PFSK-1 (cell line): ENCODE measurements around the gene FAM171A1.

Source experiments
- FOXP2 ChIP-seq: optimal IDR thresholded peaks from 2 replicates; pipeline ENCODE3; 2011; ENCODE audit warnings: borderline replicate concordance, control low read depth, inconsistent platforms; ENCODE audit not compliant: insufficient read depth; ENCODE audit errors: extremely low read length, extremely low read depth
- POLR2AphosphoS5 ChIP-seq: IDR thresholded peaks from 2 replicates; pipeline ENCODE4 v1.6.1; 2012; ENCODE audit warnings: low read depth, mild to moderate bottlenecking, control low read depth, low read length, moderate library complexity
- SIN3A ChIP-seq: IDR thresholded peaks from 2 replicates; pipeline ENCODE4 v1.6.1; 2012; ENCODE audit warnings: mild to moderate bottlenecking, low read length, moderate library complexity, borderline replicate concordance; ENCODE audit not compliant: insufficient read depth
- TAF1 ChIP-seq: IDR thresholded peaks from 2 replicates; pipeline ENCODE4 v1.6.1; 2012; ENCODE audit warnings: low read length, control low read depth, borderline replicate concordance; ENCODE audit not compliant: insufficient read depth
- TF ChIP-seq, protein P1 (sequence below), 2 experiments: IDR thresholded peaks; 2 replicates each; pipeline versions ENCODE4 v1.6.1 to v1.8.0; 2011 to 2012; ENCODE audit warnings: low read depth in 2 of 2, low read length in 2 of 2, control low read depth in 1 of 2, inconsistent platforms in 1 of 2, mild to moderate bottlenecking in 1 of 2, moderate library complexity in 1 of 2; ENCODE audit not compliant: insufficient read depth in 1 of 2

FAM171A1 gene

GRCh38 chr10:15168786-15169554 is 202.1 kb downstream of the FAM171A1 start:
- TF ChIP-seq SIN3A (no peak), POLR2AphosphoS5 (peak; percentile 5; the same call in 1 of the 2 replicates)

DNA sequence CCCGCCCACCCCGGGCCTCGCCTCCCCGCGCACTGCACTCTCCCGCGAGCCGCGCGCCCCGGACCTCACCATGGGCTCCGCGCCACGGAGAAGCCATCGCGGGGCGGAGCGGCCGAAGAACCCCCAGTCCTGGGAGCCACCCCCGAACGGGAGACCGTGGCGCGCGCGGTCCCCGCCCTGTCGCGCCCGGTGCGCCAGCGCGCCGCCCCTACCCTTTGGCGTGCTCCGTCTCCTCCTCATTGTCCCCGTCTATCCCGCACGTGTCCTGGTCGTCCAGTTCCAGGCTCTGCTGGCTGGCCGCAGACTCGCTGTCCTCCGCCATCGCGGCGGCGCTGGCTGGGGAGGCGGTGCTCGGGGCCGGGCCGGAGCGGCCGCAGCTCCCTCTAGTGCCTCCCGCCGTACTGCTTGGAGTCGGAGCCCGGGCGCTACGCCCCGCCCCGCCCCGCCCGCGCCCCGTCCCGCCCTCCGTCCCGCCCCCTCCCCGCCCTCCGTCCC is 202.8 kb downstream of the FAM171A1 start, which contains the start of gene NMT2:
NMT2 (minus strand) TSS at position 403 of the 495 bp plus-strand sequence; CDS start at position 322, 81 bp downstream.
- TF ChIP-seq FOXP2 (peak; percentile 41), TAF1 (peak; percentile 75; the same call in 1 of the 2 replicates), SIN3A (0 out of 2 replicates have a peak, but pooled peaks have one; percentile 24), POLR2AphosphoS5 (peak; percentile 78)
- TF ChIP-seq, protein P1, sequence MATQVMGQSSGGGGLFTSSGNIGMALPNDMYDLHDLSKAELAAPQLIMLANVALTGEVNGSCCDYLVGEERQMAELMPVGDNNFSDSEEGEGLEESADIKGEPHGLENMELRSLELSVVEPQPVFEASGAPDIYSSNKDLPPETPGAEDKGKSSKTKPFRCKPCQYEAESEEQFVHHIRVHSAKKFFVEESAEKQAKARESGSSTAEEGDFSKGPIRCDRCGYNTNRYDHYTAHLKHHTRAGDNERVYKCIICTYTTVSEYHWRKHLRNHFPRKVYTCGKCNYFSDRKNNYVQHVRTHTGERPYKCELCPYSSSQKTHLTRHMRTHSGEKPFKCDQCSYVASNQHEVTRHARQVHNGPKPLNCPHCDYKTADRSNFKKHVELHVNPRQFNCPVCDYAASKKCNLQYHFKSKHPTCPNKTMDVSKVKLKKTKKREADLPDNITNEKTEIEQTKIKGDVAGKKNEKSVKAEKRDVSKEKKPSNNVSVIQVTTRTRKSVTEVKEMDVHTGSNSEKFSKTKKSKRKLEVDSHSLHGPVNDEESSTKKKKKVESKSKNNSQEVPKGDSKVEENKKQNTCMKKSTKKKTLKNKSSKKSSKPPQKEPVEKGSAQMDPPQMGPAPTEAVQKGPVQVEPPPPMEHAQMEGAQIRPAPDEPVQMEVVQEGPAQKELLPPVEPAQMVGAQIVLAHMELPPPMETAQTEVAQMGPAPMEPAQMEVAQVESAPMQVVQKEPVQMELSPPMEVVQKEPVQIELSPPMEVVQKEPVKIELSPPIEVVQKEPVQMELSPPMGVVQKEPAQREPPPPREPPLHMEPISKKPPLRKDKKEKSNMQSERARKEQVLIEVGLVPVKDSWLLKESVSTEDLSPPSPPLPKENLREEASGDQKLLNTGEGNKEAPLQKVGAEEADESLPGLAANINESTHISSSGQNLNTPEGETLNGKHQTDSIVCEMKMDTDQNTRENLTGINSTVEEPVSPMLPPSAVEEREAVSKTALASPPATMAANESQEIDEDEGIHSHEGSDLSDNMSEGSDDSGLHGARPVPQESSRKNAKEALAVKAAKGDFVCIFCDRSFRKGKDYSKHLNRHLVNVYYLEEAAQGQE (IDR thresholded peaks at IDR 0.05; ENCODE audit: insufficient read depth in 1 of 2, low read depth in 2 of 2, low read length in 2 of 2): 0 out of 4 replicates have a peak, but pooled peaks of 1 of the 2 experiments have one; percentile 58

DNA sequence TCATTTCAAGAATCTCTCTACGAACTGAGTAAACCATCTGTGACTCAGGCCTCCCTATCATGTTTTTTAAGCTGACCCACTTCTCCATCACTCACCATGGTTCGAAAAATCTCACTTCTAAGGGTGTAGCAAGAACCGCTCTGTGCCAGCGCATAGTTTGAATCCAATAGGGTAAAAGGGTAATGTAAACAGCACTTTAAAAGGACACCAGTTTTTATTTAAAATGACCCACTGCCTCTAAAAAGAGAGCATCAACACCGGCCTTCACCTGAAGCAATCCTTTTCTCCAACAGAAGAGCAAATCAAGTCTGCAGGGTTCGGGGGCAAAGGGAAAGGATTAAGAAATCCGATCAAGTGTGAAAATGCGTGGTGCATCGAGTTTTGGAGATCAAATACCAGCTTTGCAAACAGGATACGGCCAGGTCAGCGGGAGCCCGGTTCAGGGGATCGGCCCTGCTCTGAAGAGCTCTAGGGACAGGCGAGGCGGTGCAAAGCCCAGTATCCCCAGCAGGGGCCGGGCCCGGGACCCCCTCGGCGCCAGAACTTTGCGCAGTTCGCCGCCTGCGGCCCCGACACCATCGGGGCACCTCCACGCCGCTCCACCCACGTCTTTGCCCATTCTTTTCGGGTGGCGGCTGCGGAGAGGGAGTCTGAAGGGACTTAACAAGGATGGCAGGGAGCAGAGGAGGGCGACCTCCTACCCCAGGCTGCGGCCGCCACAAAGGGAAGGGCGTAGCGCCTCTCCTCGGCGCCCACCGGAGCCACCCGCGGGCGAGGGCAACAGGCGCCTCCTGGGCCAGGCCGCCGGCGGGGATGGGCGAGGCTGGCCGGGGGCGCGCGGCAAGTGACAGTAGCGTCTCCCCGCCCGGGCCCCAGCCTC is 203.4 kb downstream of the FAM171A1 start:
- TF ChIP-seq TAF1: no peak

GRCh38 chr10:15166325-15166724 is 204.8 kb downstream of the FAM171A1 start:
- TF ChIP-seq, protein P1 (IDR thresholded peaks at IDR 0.05; ENCODE audit: insufficient read depth in 1 of 2, low read depth in 2 of 2, low read length in 2 of 2): no peak
- TF ChIP-seq FOXP2 (no peak), POLR2AphosphoS5 (no peak)

DNA sequence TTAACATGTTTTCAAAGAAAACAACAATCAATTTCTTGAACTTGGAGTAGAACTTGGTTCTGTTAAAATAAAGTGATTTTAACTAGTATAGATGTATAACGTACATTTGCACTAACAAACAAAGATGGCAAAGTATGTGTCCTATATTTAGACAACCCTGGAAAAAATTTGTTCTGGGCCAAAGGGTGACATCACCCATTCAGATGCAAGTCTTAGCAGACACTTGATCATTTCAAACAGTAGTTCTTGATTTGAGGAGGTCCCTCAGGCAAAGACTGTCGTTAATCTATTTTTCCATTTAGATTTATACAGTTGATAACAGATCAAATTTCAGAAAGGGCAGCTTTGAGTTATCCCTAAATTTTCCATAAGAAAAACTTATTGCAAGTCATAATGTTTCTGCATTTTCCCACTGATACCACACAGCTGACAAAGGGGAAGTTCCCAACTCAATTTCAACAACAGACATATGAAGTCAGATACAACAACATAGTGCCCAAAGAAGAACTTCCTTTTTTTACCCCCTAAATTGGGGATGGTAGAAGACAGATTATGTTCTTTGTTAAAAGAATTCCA is 207.7 kb downstream of the FAM171A1 start:
- TF ChIP-seq TAF1 (no peak), FOXP2 (no peak), POLR2AphosphoS5 (no peak), SIN3A (no peak)
- TF ChIP-seq, protein P1 (IDR thresholded peaks at IDR 0.05; ENCODE audit: insufficient read depth in 1 of 2, low read depth in 2 of 2, low read length in 2 of 2): no peak
